AG08396 (cell line): Measurements from ENCODE around the gene DUSP10.

Experiments
- DNase-seq: peaks from one replicate; pipeline ENCODE4 v3.0.0; 2012; ENCODE audit warnings: low spot score, mixed read lengths

Gene DUSP10

GRCh38 chr1:221693087-221693486 is 48.8 kb downstream of the DUSP10 start:
- DNase-seq: no peak

- DNase-seq: no peak
Observed at GRCh38 chr1:221692643-221693042, 49.2 kb downstream of the DUSP10 start.

GRCh38 chr1:221691261-221691660 is 50.6 kb downstream of the DUSP10 start:
- DNase-seq: no peak

- no peak for DNase-seq
Observed at GRCh38 chr1:221690858-221691257, 51.0 kb downstream of the DUSP10 start.

- no peak for DNase-seq
Observed at GRCh38 chr1:221689138-221689537, 52.8 kb downstream of the DUSP10 start.

DNA sequence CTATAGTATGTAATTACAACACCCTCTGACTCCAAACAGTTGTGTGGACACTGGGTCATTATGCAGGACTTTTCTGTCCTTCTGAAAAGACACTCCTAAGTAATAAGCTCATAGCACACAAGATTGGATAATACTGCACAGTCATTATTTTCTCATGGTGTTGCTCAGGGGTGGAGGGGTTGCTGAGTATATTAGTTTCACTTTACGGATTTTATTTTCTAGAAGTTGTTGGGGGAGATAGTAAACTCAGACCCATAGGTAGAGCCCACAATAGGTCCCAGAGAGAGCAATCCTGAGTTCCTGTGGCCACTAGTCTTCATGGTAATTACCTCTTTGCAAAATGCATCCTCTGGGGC is 53.4 kb downstream of the DUSP10 start:
- no peak for DNase-seq

DNA sequence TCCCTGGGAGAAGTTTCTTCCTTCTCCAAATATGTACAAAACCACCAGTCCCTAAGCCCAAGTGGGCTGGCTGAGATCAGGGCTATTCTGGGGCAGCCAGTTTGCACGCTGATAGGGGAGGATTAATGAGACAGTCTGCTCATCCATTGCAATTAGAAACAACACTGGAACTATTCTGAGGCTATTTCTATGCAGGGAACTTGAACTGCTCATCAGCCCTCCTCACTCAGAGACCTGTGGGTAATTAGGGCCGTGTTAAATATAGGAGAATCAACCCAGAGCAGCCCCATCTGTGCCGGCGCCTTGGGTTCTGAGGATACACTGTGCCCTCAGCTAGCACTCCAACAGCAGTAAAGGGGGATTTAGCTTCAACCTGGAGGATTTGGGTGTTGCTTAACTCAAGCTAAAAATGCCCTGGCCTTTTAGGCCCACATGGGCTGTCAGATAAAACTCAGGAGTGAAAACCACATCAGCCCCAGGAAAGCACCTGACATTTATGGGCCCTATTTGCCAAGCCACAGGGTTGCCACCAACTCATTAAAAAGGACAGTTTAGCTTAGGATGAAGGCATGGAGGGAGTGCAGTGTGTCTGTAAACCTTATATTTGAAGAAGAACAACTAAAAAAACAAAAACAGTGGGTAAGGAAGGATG is 53.9 kb downstream of the DUSP10 start:
- DNase-seq: no peak

GRCh38 chr1:221683681-221684080 is 58.2 kb downstream of the DUSP10 start:
- no peak for DNase-seq

- no peak for DNase-seq
Observed at GRCh38 chr1:221680085-221680484, 61.8 kb downstream of the DUSP10 start.

DNA sequence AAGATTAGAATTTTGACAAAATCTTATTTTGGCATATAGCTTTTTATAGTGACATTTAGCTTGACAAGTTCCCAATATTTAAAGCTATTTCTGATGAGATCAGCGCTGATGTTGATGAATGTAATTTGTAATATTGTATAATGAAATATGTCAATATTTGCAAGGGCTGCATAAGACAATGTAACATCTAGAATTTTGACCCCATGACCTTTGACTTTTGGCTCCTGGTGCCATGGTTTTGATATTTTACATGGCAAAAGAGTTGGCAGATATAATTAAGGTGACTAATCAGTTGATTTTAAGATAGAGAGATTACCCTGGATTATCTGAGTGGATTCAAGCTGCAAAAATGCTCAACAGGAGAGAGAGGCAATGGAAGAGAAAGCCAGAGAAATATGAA is 63.9 kb downstream of the DUSP10 start:
- DNase-seq: no peak

- no peak for DNase-seq
Observed at GRCh38 chr1:221675880-221676800, 65.7 kb downstream of the DUSP10 start.

GRCh38 chr1:221672965-221673364 is 68.9 kb downstream of the DUSP10 start:
- DNase-seq: no peak

DNA sequence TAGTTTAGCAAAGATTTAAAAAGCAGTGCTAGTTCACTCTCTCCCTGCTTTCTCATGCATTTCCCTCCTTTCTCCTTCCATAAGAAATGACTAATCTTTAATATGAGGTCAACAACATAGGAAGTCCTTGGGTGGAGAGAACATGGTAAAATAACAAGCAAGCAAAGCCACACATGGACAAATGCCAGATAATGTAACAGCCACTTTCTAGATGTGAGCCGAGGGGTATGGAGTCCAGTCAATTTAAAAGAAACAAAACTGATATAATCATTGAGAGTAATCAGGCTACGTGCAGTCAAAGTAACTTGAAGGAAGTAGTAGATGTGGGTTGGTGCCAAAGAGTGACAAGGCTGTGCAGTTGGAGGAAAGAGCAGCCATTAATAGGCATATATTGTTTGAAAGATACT is 69.6 kb downstream of the DUSP10 start:
- no peak for DNase-seq

- no peak for DNase-seq
Observed at GRCh38 chr1:221670081-221670480, 71.8 kb downstream of the DUSP10 start.

DNA sequence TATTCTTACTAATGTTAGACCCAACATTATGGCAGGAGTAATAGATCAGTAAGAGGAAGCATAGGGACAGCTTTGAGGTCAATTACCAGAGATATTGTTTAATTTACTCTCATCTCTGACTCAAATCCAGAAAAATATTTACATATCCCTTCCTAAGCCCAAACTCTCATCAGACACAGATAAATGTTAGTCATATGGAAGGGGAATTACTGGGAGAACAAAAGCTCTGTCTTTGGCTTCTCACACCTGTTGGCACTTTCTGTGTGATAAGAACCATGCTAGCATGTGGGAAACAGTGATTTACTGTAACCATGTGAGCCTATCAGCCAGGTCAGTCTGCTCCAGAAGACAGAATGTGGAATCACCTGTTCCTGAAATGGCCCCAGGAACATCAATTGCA is 72.4 kb downstream of the DUSP10 start:
- DNase-seq: no peak

GRCh38 chr1:221667504-221667903 is 74.4 kb downstream of the DUSP10 start:
- peak; percentile 47 for DNase-seq

GRCh38 chr1:221664253-221664652 is 77.6 kb downstream of the DUSP10 start:
- no peak for DNase-seq

DNA sequence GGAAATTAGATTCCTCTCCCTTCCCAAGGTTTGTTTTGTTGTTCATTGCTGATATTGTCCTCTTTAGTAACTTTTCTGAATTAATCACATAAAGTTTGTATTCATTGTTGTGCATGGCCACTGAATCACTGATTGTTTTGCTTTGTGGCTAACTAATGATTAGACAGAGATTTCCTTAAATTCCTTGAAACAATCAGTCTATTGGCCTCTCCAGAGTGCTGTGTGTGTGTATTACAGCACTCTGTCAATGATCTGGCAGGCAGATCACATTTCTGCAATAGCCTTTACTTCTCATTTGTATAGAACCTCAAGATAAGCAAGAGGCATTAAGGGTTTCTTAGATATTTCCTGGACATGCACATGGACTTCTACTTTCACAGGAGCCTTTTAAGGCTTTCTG is 78.6 kb downstream of the DUSP10 start:
- DNase-seq: no peak

- DNase-seq: no peak
Observed at GRCh38 chr1:221655766-221656305, 86.1 kb downstream of the DUSP10 start.
